BLaER1 (cell line): ENCODE measurements around the gene PPP1R13L.

ENCODE experiments used
- H3K27ac ChIP-seq: shearing (Covaris generic); formaldehyde crosslinking; 2 replicates; pipeline ENCODE4 v1.8.1; 2022
- H3K27me3 ChIP-seq: shearing (Covaris generic); formaldehyde crosslinking; 2 replicates; pipeline ENCODE4 v1.8.1; 2022
- H3K36me3 ChIP-seq: shearing (Covaris generic); formaldehyde crosslinking; 2 replicates; pipeline ENCODE4 v1.8.1; 2022
- H3K4me1 ChIP-seq: shearing (Covaris generic); formaldehyde crosslinking; 2 replicates; pipeline ENCODE4 v1.8.1; 2022
- H3K4me2 ChIP-seq: shearing (Covaris generic); formaldehyde crosslinking; 2 replicates; pipeline ENCODE4 v1.8.1; 2022
- H3K4me3 ChIP-seq: shearing (Covaris generic); formaldehyde crosslinking; 2 replicates; pipeline ENCODE4 v1.8.1; 2022
- H3K9ac ChIP-seq: shearing (Covaris generic); formaldehyde crosslinking; 2 replicates; pipeline ENCODE4 v1.8.1; 2022
- H3K9me3 ChIP-seq: shearing (Covaris generic); formaldehyde crosslinking; 2 replicates; pipeline ENCODE4 v1.8.1; 2022
- H4K20me1 ChIP-seq: shearing (Covaris generic); formaldehyde crosslinking; 2 replicates; pipeline ENCODE4 v1.8.1; 2022
- Cebpa-rat ChIP-seq: shearing (Covaris generic); IDR thresholded peaks from 2 replicates; pipeline ENCODE4 v1.8.1; 2022

Gene PPP1R13L

DNA sequence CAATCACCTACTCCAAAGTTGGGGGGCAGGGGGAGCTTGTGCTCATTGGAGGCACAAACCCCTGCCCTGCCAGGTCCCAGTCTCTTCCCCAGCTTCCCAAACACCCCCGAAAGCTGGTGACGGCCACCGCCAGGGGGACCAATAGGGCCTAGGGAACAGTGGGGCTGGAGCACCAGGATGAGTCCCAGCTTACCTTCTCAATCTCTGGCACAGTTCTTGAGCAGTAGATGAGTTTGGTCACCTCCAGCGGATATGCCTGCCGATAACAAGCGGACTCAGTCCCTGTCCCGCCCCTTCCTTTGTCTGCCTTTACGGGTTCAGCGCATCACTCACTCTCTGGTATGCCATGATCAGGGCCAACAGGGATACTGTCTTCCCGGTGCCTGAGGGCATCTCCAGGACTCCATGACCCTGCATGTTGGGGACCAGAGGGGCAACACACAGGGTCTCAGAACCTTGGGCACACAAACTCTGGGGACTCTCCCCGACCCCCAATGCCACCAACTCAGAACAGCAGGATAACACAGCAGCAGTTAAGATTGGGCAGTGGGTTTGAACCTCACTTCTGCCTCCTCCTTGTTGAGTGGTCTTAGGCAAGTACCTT, 36.0 kb downstream of the PPP1R13L start:
- TF ChIP-seq Cebpa-rat: no peak
- Histone ChIP-seq H3K27me3 (no peaks in the 10 kb centered on the region), H3K4me1 (peaks cover 41% of the 10 kb centered on the region), H3K9ac (no peak overlapping the region), H3K9me3 (no peaks in the 10 kb centered on the region), H3K4me2 (peak overlapping the region; percentile 98), H4K20me1 (no peaks in the 10 kb centered on the region), H3K36me3 (peaks cover 26% of the 10 kb centered on the region), H3K27ac (no peak overlapping the region), H3K4me3 (no peak overlapping the region)

DNA sequence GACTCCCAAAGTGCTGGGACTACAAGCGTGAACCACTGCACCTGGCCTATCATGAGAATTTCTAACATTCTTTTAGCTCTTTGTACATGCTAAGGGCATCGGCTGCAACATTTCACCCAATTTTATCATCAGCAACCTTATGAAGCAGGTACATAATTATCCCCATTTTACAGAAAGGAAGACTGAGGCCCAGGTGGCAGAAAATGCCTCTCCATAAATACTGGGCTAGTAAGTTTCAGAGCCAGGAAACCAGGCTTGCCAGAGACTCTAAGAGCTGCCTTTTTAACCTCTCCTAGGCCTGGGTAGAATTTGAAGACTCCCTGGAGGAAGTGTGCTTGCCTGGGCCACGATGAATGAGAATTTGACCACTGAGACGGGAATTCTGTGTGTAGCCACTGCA, 36.7 kb downstream of the PPP1R13L start:
- H3K4me3 ChIP-seq: no peak overlapping the region
- H3K27me3 ChIP-seq: no peaks in the 10 kb centered on the region
- H3K27ac ChIP-seq: no peak overlapping the region
- TF ChIP-seq Cebpa-rat: no peak
- no peaks in the 10 kb centered on the region for H3K9me3 ChIP-seq
- H3K4me2 ChIP-seq: no peak overlapping the region; the same call in 1 of the 2 replicates
- peaks cover 41% of the 10 kb centered on the region for H3K4me1 ChIP-seq
- H3K9ac ChIP-seq: no peak overlapping the region
- H4K20me1 ChIP-seq: no peaks in the 10 kb centered on the region
- H3K36me3 ChIP-seq: peaks cover 33% of the 10 kb centered on the region

- no peak overlapping the region for H3K4me2 ChIP-seq
- no peak overlapping the region for H3K27ac ChIP-seq
- no peaks in the 10 kb centered on the region for H3K9me3 ChIP-seq
- H4K20me1 ChIP-seq: no peaks in the 10 kb centered on the region
- H3K27me3 ChIP-seq: no peaks in the 10 kb centered on the region
- H3K4me1 ChIP-seq: peaks cover 31% of the 10 kb centered on the region
- H3K36me3 ChIP-seq: peaks cover 65% of the 10 kb centered on the region
- H3K9ac ChIP-seq: no peak overlapping the region
- no peak overlapping the region for H3K4me3 ChIP-seq
- TF ChIP-seq Cebpa-rat: no peak
Observed at GRCh38 chr19:45364696-45365095, 40.2 kb downstream of the PPP1R13L start.

DNA sequence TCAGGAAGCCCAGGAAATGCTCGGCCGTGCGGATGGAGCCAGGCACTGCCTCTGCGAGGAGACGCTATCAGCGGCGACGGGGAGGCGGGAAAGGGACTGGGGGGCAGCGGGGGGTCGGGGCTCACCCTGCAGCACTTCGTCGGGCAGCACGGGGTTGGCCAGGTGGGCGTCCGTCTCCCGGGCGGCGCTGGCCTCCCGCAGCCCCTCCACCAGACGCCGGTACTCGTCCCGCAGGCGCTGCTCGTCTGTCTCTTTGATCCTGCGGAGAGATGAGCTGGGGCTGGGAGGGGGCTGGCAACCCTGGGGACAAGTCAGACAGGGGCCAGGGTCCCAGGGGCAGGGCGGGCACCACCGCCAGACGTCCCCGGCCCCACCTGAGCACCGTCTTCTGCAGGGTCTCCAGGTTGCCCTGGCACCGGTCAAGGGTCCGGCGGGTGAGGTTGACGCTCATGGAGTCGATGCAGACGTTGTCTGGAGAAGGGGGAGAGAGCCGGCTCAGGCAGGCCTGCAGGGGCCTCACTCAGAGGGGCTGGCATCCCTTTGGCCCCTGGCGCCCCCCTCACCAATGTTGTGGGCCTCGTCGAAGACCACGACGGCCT, 40.9 kb downstream of the PPP1R13L start:
- H3K36me3 ChIP-seq: peaks cover 72% of the 10 kb centered on the region

GRCh38 chr19:45362291-45362690, 42.6 kb downstream of the PPP1R13L start:
- no peak overlapping the region for H3K4me2 ChIP-seq
- H3K9ac ChIP-seq: no peak overlapping the region
- no peaks in the 10 kb centered on the region for H4K20me1 ChIP-seq
- no peak overlapping the region for H3K27ac ChIP-seq
- peaks cover 89% of the 10 kb centered on the region for H3K36me3 ChIP-seq
- no peaks in the 10 kb centered on the region for H3K9me3 ChIP-seq
- TF ChIP-seq Cebpa-rat: no peak
- no peaks in the 10 kb centered on the region for H3K27me3 ChIP-seq
- H3K4me1 ChIP-seq: peaks cover 11% of the 10 kb centered on the region; the same call in 1 of the 2 replicates
- no peak overlapping the region for H3K4me3 ChIP-seq

More for the DNA sequence above, 40.9 kb downstream of the PPP1R13L start:
- no peak overlapping the region for H3K4me2 ChIP-seq
- H3K27ac ChIP-seq: no peak overlapping the region
- no peaks in the 10 kb centered on the region for H3K9me3 ChIP-seq
- no peak overlapping the region for H3K4me3 ChIP-seq
- TF ChIP-seq Cebpa-rat: no peak
- no peaks in the 10 kb centered on the region for H3K27me3 ChIP-seq
- no peaks in the 10 kb centered on the region for H4K20me1 ChIP-seq
- H3K4me1 ChIP-seq: peaks cover 23% of the 10 kb centered on the region
- H3K9ac ChIP-seq: no peak overlapping the region

- Histone ChIP-seq H3K4me1 (peaks cover 4% of the 10 kb centered on the region; the same call in 1 of the 2 replicates), H3K27me3 (no peaks in the 10 kb centered on the region), H3K9me3 (no peaks in the 10 kb centered on the region), H4K20me1 (no peaks in the 10 kb centered on the region), H3K36me3 (peaks cover 95% of the 10 kb centered on the region), H3K4me2 (no peak overlapping the region), H3K4me3 (no peak overlapping the region), H3K9ac (no peak overlapping the region), H3K27ac (no peak overlapping the region)
- TF ChIP-seq Cebpa-rat: no peak
Observed at GRCh38 chr19:45361608-45362007, 43.3 kb downstream of the PPP1R13L start.

GRCh38 chr19:45358213-45358792, 46.6 kb downstream of the PPP1R13L start:
- Histone ChIP-seq H3K27ac (no peak overlapping the region), H3K36me3 (peaks cover 97% of the 10 kb centered on the region), H3K27me3 (no peaks in the 10 kb centered on the region), H3K9me3 (no peaks in the 10 kb centered on the region), H4K20me1 (no peaks in the 10 kb centered on the region), H3K4me2 (no peak overlapping the region), H3K9ac (no peak overlapping the region), H3K4me3 (no peak overlapping the region), H3K4me1 (no peaks in the 10 kb centered on the region)
- no peak for TF ChIP-seq Cebpa-rat

- Histone ChIP-seq H3K36me3 (peaks cover 97% of the 10 kb centered on the region), H3K4me2 (no peak overlapping the region), H3K9me3 (no peaks in the 10 kb centered on the region), H4K20me1 (no peaks in the 10 kb centered on the region), H3K4me1 (no peaks in the 10 kb centered on the region), H3K9ac (no peak overlapping the region), H3K27me3 (no peaks in the 10 kb centered on the region), H3K4me3 (no peak overlapping the region), H3K27ac (no peak overlapping the region)
- TF ChIP-seq Cebpa-rat: no peak
Observed at GRCh38 chr19:45357445-45357783, 47.5 kb downstream of the PPP1R13L start.

- no peak for TF ChIP-seq Cebpa-rat
- Histone ChIP-seq H3K9ac (no peak overlapping the region), H4K20me1 (no peaks in the 10 kb centered on the region), H3K27me3 (no peaks in the 10 kb centered on the region), H3K4me2 (no peak overlapping the region), H3K9me3 (no peaks in the 10 kb centered on the region), H3K36me3 (peaks cover 97% of the 10 kb centered on the region), H3K4me1 (no peaks in the 10 kb centered on the region), H3K4me3 (no peak overlapping the region), H3K27ac (no peak overlapping the region)
Observed at GRCh38 chr19:45356760-45357444, 48.0 kb downstream of the PPP1R13L start.

DNA sequence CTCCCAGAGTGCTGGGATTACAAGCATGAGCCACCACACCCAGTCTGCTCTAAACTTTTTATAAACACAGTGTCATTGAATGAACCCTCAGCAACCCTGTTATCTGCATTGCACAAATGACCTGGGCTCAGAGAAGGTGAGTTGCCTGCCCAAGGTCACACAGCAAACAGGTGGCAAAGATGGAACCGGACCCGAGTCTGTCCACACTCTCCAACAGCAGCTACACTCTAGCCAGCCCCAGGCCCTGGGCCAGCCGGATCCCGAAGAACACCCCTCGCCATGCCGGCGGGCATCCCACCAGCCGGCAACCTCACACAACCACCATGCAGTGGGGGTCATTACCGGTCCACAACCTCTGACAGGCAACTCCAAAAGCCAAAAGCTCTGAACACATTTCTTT, 49.0 kb downstream of the PPP1R13L start:
- H3K4me3 ChIP-seq: no peak overlapping the region
- H4K20me1 ChIP-seq: no peaks in the 10 kb centered on the region
- H3K27me3 ChIP-seq: no peaks in the 10 kb centered on the region
- no peaks in the 10 kb centered on the region for H3K9me3 ChIP-seq
- H3K36me3 ChIP-seq: peaks cover 97% of the 10 kb centered on the region
- no peak overlapping the region for H3K9ac ChIP-seq
- H3K27ac ChIP-seq: no peak overlapping the region
- no peaks in the 10 kb centered on the region for H3K4me1 ChIP-seq
- no peak overlapping the region for H3K4me2 ChIP-seq
- TF ChIP-seq Cebpa-rat: no peak
